Measurements from ENCODE around the gene ORAI1.

DNA sequence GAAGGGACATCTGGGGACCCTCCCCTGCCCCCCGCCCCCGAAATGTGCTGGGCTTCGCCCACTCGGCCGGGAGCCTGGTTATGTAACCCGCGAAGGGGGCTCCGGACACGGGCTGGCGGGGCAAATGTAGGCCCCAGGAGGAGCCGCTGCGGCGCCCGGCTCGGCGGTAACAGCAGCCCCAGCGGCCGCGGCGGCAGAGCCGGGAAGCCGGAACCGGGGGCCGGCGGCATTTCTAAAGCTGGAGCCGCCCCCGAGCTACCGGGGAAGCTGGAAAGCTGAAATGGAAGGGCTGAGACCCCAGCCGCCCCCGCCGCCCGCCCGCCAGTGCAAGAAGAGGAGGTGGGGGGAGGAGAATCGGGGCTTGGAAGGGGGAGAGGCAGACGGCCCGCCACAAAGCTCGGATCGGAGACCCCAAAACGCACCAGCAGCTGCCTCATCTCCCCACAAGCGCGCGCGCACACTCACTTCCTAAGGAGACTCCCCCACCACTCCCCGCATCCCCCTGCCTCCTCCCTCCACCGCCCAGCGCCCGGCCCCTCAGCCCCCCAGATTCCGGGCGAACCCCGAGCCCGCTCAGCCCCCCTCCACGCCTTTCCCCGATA, 47.0 kb upstream of the ORAI1 start:
- no peak for TF ChIP-seq EP300 (IDR thresholded peaks at IDR 0.05)
- no peak for TF ChIP-seq CTCF (IDR thresholded peaks at IDR 0.05)
- no peak for TF ChIP-seq POLR2AphosphoS5 (IDR thresholded peaks at IDR 0.05)
- no peak for TF ChIP-seq POLR2A (IDR thresholded peaks at IDR 0.05)
